H1 (cell line): Measurements from ENCODE around the gene TCF4. TPM values are rescaled to one million over a fixed set of nuclear protein-coding genes. Genes with fewer than 3 reads are reported as not detected.

ENCODE experiments used
- CTCF ChIA-PET: fragments of 300-600 bp; sonication (Branson Sonifier 250); formaldehyde crosslinking; loops from one replicate; lab custom pipeline; 2021; ENCODE audit not compliant: partially characterized antibody; lab: Charles Lee
- POLR2A ChIA-PET: fragments of 300-600 bp; sonication (Branson Sonifier 250); formaldehyde crosslinking; loops from one replicate; lab custom pipeline; 2021; ENCODE audit warnings: inconsistent platforms; ENCODE audit not compliant: partially characterized antibody; lab: Charles Lee
- DNase-seq, 2 experiments: peaks; one replicate each; pipeline versions ENCODE4 v3.0.0 to v3.0.0-alpha.2; 2010 to 2022; ENCODE audit warnings: low spot score in 2 of 2, low read depth in 1 of 2, mixed read lengths in 1 of 2
- FAIRE-seq: peaks from 2 replicates; lab custom pipeline; 2011; peaks lifted over from hg19 to GRCh38; lab: Jason Lieb, UNC
- H2AFZ ChIP-seq: 2 replicates; pipeline ENCODE4 v1.8.1; 2012; ENCODE audit warnings: low read length, inconsistent platforms
- H2AK5ac ChIP-seq: 2 replicates; pipeline ENCODE4 v1.6.1; 2013; ENCODE audit warnings: low read depth, low read length
- H2BK120ac ChIP-seq: replicated peaks from 2 replicates; pipeline ENCODE3; 2013; ENCODE audit warnings: low read depth, low read length, inconsistent platforms
- H2BK12ac ChIP-seq: 2 replicates; pipeline ENCODE4 v1.6.1; 2013; ENCODE audit warnings: low read depth, low read length
- H2BK15ac ChIP-seq: 2 replicates; pipeline ENCODE4 v1.6.1; 2013; ENCODE audit warnings: low read length
- H2BK20ac ChIP-seq: 2 replicates; pipeline ENCODE4 v1.6.1; 2013; ENCODE audit warnings: low read length
- H2BK5ac ChIP-seq: 2 replicates; pipeline ENCODE4 v1.6.1; 2013; ENCODE audit warnings: low read depth, low read length
- H3K14ac ChIP-seq: 2 replicates; pipeline ENCODE4 v1.6.1; 2013; ENCODE audit warnings: inconsistent platforms; ENCODE audit not compliant: insufficient read length
- H3K18ac ChIP-seq: 2 replicates; pipeline ENCODE4 v1.6.1; 2013; ENCODE audit warnings: low read length; ENCODE audit errors: extremely low read depth
- H3K23ac ChIP-seq: 2 replicates; pipeline ENCODE4 v1.6.1; 2013; ENCODE audit warnings: inconsistent platforms; ENCODE audit not compliant: insufficient read length
- H3K23me2 ChIP-seq: 2 replicates; pipeline ENCODE4 v1.6.1; 2013; ENCODE audit warnings: low read depth, low read length
- H3K27ac ChIP-seq: 2 replicates; pipeline ENCODE4 v1.6.1; 2011; ENCODE audit warnings: low read depth, low read length, inconsistent platforms
- H3K27me3 ChIP-seq, 4 experiments: replicated peaks in 1 of 4; 1 replicate in 1 of 4; 2 replicates in 3 of 4; pipeline versions ENCODE4 v1.6.1 to v1.8.1; 2011 to 2013; ENCODE audit warnings: low read length in 3 of 4, mild to moderate bottlenecking in 3 of 4, inconsistent platforms in 2 of 4, mixed read lengths in 2 of 4, moderate library complexity in 1 of 4; ENCODE audit not compliant: control insufficient read depth in 3 of 4, insufficient read depth in 3 of 4; ENCODE audit errors: extremely low read depth in 1 of 4
- H3K36me3 ChIP-seq, 4 experiments: 2 replicates each; pipeline versions ENCODE4 v1.6.1 to v1.8.1; 2011 to 2013; ENCODE audit warnings: mild to moderate bottlenecking in 4 of 4, low read length in 3 of 4, moderate library complexity in 2 of 4, control low read depth in 1 of 4, inconsistent platforms in 1 of 4; ENCODE audit not compliant: insufficient read depth in 4 of 4, control insufficient read depth in 2 of 4
- H3K4ac ChIP-seq: replicated peaks from 2 replicates; pipeline ENCODE3; 2013; ENCODE audit warnings: low read length, low read depth, mixed read lengths, inconsistent platforms; ENCODE audit not compliant: insufficient read length
- H3K4me1 ChIP-seq, 4 experiments: replicated peaks in 1 of 4; 1 replicate in 1 of 4; 2 replicates in 3 of 4; pipeline versions ENCODE4 v1.6.1 to v1.8.1; 2011 to 2013; ENCODE audit warnings: low read length in 3 of 4, inconsistent platforms in 2 of 4, mixed read lengths in 1 of 4; ENCODE audit not compliant: insufficient read depth in 4 of 4, control insufficient read depth in 3 of 4
- H3K4me2 ChIP-seq, 2 experiments: 2 replicates each; pipeline versions ENCODE4 v1.6.1 to v1.8.1; 2011 to 2013; ENCODE audit warnings: low read depth in 2 of 2, low read length in 2 of 2, control low read depth in 1 of 2, inconsistent platforms in 1 of 2, mild to moderate bottlenecking in 1 of 2; ENCODE audit not compliant: insufficient read depth in 1 of 2
- H3K4me3 ChIP-seq, 4 experiments: fragments of 200-600, 300-600 bp in 1 of 4; sonication (generic), shearing (Covaris generic), sonication (Bioruptor Twin) in 1 of 4; 2 replicates each; pipeline versions ENCODE4 v1.5.1 to v1.8.1; 2011 to 2016; ENCODE audit warnings: low read length in 4 of 4, low read depth in 3 of 4, control low read depth in 2 of 4, inconsistent platforms in 2 of 4, mild to moderate bottlenecking in 2 of 4, mixed read lengths in 1 of 4, moderate library complexity in 1 of 4; ENCODE audit not compliant: insufficient read depth in 2 of 4; ENCODE audit errors: extremely low read depth in 1 of 4
- H3K56ac ChIP-seq: replicated peaks from 2 replicates; pipeline ENCODE3; 2013; ENCODE audit warnings: low read depth, mild to moderate bottlenecking, mixed read lengths, low read length, inconsistent platforms; ENCODE audit not compliant: insufficient read length
- H3K79me1 ChIP-seq: 2 replicates; pipeline ENCODE4 v1.6.1; 2013; ENCODE audit warnings: low read depth, low read length, control low read depth
- H3K79me2 ChIP-seq, 2 experiments: 2 replicates each; pipeline versions ENCODE4 v1.6.1 to v1.8.1; 2012 to 2013; ENCODE audit warnings: low read length in 2 of 2, mild to moderate bottlenecking in 2 of 2, inconsistent platforms in 1 of 2; ENCODE audit not compliant: insufficient read depth in 2 of 2, control insufficient read depth in 1 of 2
- H3K9ac ChIP-seq, 4 experiments: replicated peaks in 1 of 4; 1 replicate in 1 of 4; 2 replicates in 3 of 4; pipeline versions ENCODE4 v1.6.1 to v1.8.1; 2011 to 2013; ENCODE audit warnings: low read depth in 3 of 4, low read length in 3 of 4, control low read depth in 2 of 4, mild to moderate bottlenecking in 2 of 4, moderate library complexity in 2 of 4, inconsistent platforms in 1 of 4; ENCODE audit errors: extremely low read depth in 1 of 4
- H3K9me3 ChIP-seq, 2 experiments: 2 replicates each; pipeline versions ENCODE4 v1.6.1 to v1.8.1; 2012 to 2013; ENCODE audit warnings: mild to moderate bottlenecking in 2 of 2, moderate library complexity in 2 of 2, control low read depth in 1 of 2, inconsistent platforms in 1 of 2, low read depth in 1 of 2, low read length in 1 of 2, mixed read lengths in 1 of 2; ENCODE audit not compliant: insufficient read depth in 2 of 2
- H4K20me1 ChIP-seq, 2 experiments: replicated peaks in 1 of 2; 2 replicates each; pipeline versions ENCODE3 to v1.8.1; 2011 to 2013; ENCODE audit warnings: inconsistent platforms in 2 of 2, low read length in 2 of 2, mild to moderate bottlenecking in 1 of 2; ENCODE audit not compliant: insufficient read depth in 2 of 2, control insufficient read depth in 1 of 2
- H4K5ac ChIP-seq: 2 replicates; pipeline ENCODE4 v1.6.1; 2013; ENCODE audit warnings: low read length, low read depth, mixed read lengths, inconsistent platforms; ENCODE audit not compliant: insufficient read length
- H4K8ac ChIP-seq: 2 replicates; pipeline ENCODE4 v1.8.0; 2013; ENCODE audit warnings: mild to moderate bottlenecking, moderate library complexity, low read length, inconsistent platforms; ENCODE audit not compliant: insufficient read depth; ENCODE audit errors: extremely low read depth
- H4K91ac ChIP-seq: replicated peaks from 2 replicates; pipeline ENCODE3; 2013; ENCODE audit warnings: low read length, mixed read lengths, inconsistent platforms; ENCODE audit not compliant: insufficient read length
- CBX5 ChIP-seq: fragments of 300-800, 300-1000 bp; sonication (generic); IDR thresholded peaks from 2 replicates; pipeline ENCODE4 v1.7.1; 2016; ENCODE audit warnings: antibody characterized with exemption, low read length, low read depth
- MAFK ChIP-seq: IDR thresholded peaks from 2 replicates; pipeline ENCODE4 v1.6.1; 2012; ENCODE audit warnings: low read depth, mild to moderate bottlenecking, improper control_type of control experiment, low read length
- WGBS, 2 experiments: shearing (Covaris generic) in 1 of 2; methylation state at CpG; one replicate each; pipeline versions ENCODE4 v1.1.6 to v1.1.7; 2013 to 2015; ENCODE audit warnings: low lambda C conversion rate in 2 of 2, mixed read lengths in 2 of 2, inconsistent platforms in 1 of 2, low coverage in 1 of 2, missing lambda C conversion rate in 1 of 2; ENCODE audit not compliant: insufficient replicate concordance in 2 of 2, insufficient coverage in 1 of 2, insufficient read length in 1 of 2; ENCODE audit errors: extremely low coverage in 1 of 2, missing lambda C conversion rate in 1 of 2; 5-methylcytosine and 5-hydroxymethylcytosine counted together
- polyA plus RNA-seq, 7 experiments: library from polyadenylated mRNA; depleted of rRNA in 3 of 7; stranded (reverse) in 5 of 7; unstranded in 2 of 7; fragments of >200 nt in 5 of 7; fragments of 200-250 nt in 2 of 7; gene quantifications; 1 replicate in 5 of 7; 2 replicates in 1 of 7; 4 replicates in 1 of 7; pipeline versions ENCODE4 v1.2.1 to v1.2.3, GENCODE V29; 2011 to 2013; ENCODE audit warnings: missing spikeins in 2 of 7, mixed read lengths in 2 of 7
- total RNA-seq: library from RNA; stranded (reverse); fragmentation: NEBNext Ultra II Directional; extraction: Animal tissue kit (Norgen Biotek cat#: 25700); gene quantifications from 2 replicates; pipeline ENCODE4 v1.2.1, GENCODE V29; 2021

The TCF4 gene
- total and polyA plus RNA-seq, 2 of the 8 experiments (the other 6 are each of a cell fraction or from before 2014, with no cell fraction given): 59.3 to 118 TPM

DNA sequence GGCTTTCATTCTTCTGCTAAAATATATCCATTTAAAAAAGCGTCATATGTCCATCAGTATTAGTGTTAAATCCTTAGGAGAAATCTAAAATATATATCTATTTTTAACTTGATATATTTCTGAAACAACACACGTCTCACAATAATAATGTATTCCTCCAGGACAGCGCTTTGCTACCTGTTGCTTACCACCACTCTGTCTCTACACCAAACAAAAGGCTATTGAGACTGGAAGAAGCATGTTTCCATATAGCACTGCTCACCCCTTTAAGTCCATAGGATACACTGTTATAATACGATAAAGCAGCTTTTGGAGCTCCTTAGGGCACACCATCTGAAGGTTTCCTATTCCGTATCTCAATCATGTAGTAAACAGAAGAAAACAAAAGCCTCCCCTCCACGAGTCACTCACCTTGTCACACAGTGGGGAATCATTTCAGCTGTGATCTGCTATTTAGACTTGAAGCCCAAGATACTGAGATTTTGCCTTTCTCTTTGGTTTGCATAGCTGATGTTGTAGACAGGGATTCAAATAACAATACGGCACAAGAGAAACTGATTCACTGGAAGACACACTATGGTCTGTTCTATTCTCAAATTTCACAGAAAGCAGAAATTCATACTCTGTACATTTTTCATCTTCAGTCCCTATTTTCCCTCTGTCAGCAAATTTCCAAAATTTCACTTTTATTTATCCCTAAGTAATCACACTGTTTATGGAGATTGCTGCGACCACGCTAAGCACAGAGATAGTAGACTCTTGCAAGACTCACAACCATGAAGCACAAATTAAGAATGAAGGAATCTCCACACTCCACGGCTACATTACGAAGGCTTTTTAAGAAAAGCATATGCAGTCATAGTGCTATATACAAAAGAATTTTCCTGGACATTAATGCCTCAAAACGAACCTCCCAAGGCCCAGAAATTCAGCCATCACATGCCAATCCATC lies 187.1 kb downstream of the TCF4 start:
- Histone ChIP-seq H2AK5ac (no peak overlapping the region; the same call in 1 of the 2 replicates), H4K5ac (no peak overlapping the region), H2BK120ac (no peak overlapping the region), H3K23ac (no peak overlapping the region), H2BK12ac (no peak overlapping the region; the same call in 1 of the 2 replicates), H3K4me2 (peak overlapping the region; percentile 48; a peak in 2 of 4 replicates), H4K91ac (no peak overlapping the region), H3K79me1 (peaks cover 5% of the 10 kb centered on the region), H3K27ac (no peak overlapping the region), H2BK5ac (0 out of 2 replicates have a peak overlapping the region, but pooled peaks have one; percentile 2), H3K4me3 (no peak overlapping the region), H3K79me2 (peaks cover 0 to 84% of the 10 kb centered on the region in 2 experiments; a peak in 2 of 4 replicates), H3K4me1 (peaks cover 3 to 26% (median 18%) of the 10 kb centered on the region in 4 experiments; a peak in 5 of 7 replicates), H3K27me3 (no peaks in the 10 kb centered on the region), H3K56ac (no peak overlapping the region), H3K23me2 (no peaks in the 10 kb centered on the region; the same call in 1 of the 2 replicates), H2BK20ac (no peak overlapping the region), H3K4ac (no peak overlapping the region), H4K8ac (no peak overlapping the region), H3K36me3 (no peaks in the 10 kb centered on the region), H2AFZ (no peak overlapping the region), H4K20me1 (peaks cover 0 to 1% of the 10 kb centered on the region in 2 experiments), H3K18ac (no peak overlapping the region), H2BK15ac (no peak overlapping the region), H3K9me3 (no peaks in the 10 kb centered on the region), H3K9ac (peak overlapping the region in 1 of 4 experiments; percentile 46; a peak in 1 of 7 replicates), H3K14ac (no peak overlapping the region)
- no peak for DNase-seq
- ChIA-PET CTCF (interaction anchor here (1.0 to 1.5 kb wide), 3 partner anchors 14 to 166 kb away, joined by 3 to 6 read pairs (median 3); no protein-coding TSS in a partner anchor), POLR2A (interaction anchor here (1.5 kb wide), 1 partner anchor 9 kb away, joined by 3 read pairs; no protein-coding TSS in a partner anchor)
- no peak for TF ChIP-seq CBX5
- TF ChIP-seq MAFK: peak; percentile 53; the same call in 1 of the 2 replicates
- FAIRE-seq: peak; percentile 45
- 76% methylated on average over 12 of the region's 12 CpGs; no CpG with 5 or more reads in 1 of the 2 experiments for WGBS, 2 experiments
